WTC11 (cell line): ENCODE measurements around the gene GLB1L3. TPM values are rescaled to one million over a fixed set of nuclear protein-coding genes. Genes with fewer than 3 reads are reported as not detected.

Experiments used
- ATAC-seq: fragments of 200-7000 bp; cut with Tn5 transposase; 2 replicates; pipeline ENCODE4 v1.10.0; 2021; ENCODE audit warnings: mild to moderate bottlenecking, moderate library complexity
- CTCF ChIA-PET: fragments of 300-600 bp; sonication (Branson Sonifier 250); formaldehyde crosslinking; loops from one replicate; lab custom pipeline; 2021; ENCODE audit warnings: antibody characterized with exemption; lab: Charles Lee
- POLR2A ChIA-PET: fragments of 350-600 bp; sonication (Branson Sonifier 250); formaldehyde crosslinking; loops from one replicate; lab custom pipeline; 2021; ENCODE audit warnings: antibody characterized with exemption; lab: Charles Lee
- DNase-seq: peaks from one replicate; pipeline ENCODE4 v3.0.0; 2021; ENCODE audit warnings: low spot score
- H3K27ac Mint-ChIP-seq: 2 replicates; pipeline ENCODE4 v1.8.0; 2021; ENCODE audit warnings: mixed read lengths
- H3K27me3 Mint-ChIP-seq: 2 replicates; pipeline ENCODE4 v1.8.0; 2021; ENCODE audit warnings: low read depth, mild to moderate bottlenecking, moderate library complexity, mixed read lengths
- H3K36me3 Mint-ChIP-seq: 2 replicates; pipeline ENCODE4 v1.8.0; 2021; ENCODE audit warnings: mixed read lengths
- H3K4me1 Mint-ChIP-seq: 2 replicates; pipeline ENCODE4 v1.8.0; 2022; ENCODE audit warnings: mixed read lengths
- H3K4me3 Mint-ChIP-seq: 2 replicates; pipeline ENCODE4 v1.8.0; 2021; ENCODE audit warnings: mild to moderate bottlenecking, moderate library complexity, mixed read lengths
- H3K9me3 Mint-ChIP-seq: 2 replicates; pipeline ENCODE4 v1.8.0; 2021; ENCODE audit warnings: mixed read lengths
- E2F5 ChIP-seq: sonication (generic); formaldehyde crosslinking; IDR thresholded peaks from 2 replicates; pipeline ENCODE4 v1.8.1; 2022; ENCODE audit warnings: mild to moderate bottlenecking, moderate library complexity, missing genetic modification reagents
- FOXK1 ChIP-seq: sonication (generic); formaldehyde crosslinking; IDR thresholded peaks from 2 replicates; pipeline ENCODE4 v1.8.0; 2022; ENCODE audit warnings: mild to moderate bottlenecking, moderate library complexity, missing genetic modification reagents
- FOXP4 ChIP-seq: sonication (generic); formaldehyde crosslinking; IDR thresholded peaks from 2 replicates; pipeline ENCODE4 v1.8.0; 2022; ENCODE audit warnings: mild to moderate bottlenecking, missing genetic modification reagents
- GABPB1 ChIP-seq: sonication (generic); formaldehyde crosslinking; IDR thresholded peaks from 2 replicates; pipeline ENCODE4 v1.8.1; 2023; ENCODE audit warnings: mild to moderate bottlenecking, missing genetic modification reagents
- GRHL2 ChIP-seq: fragments of 250-450 bp; sonication (Bioruptor Pico); IDR thresholded peaks from 2 replicates; pipeline ENCODE4 v1.8.0; 2022; ENCODE audit warnings: mild to moderate bottlenecking, moderate library complexity; ENCODE audit not compliant: insufficient replicate concordance, severe bottlenecking
- HMGA2 ChIP-seq: fragments of 250-450 bp; sonication (Bioruptor Pico); IDR thresholded peaks from 2 replicates; pipeline ENCODE4 v1.4.0; 2021; ENCODE audit warnings: mild to moderate bottlenecking, moderate library complexity
- JAZF1 ChIP-seq: fragments of 250-450 bp; sonication (Bioruptor Pico); IDR thresholded peaks from 2 replicates; pipeline ENCODE4 v1.9.0; 2021; ENCODE audit warnings: moderate library complexity, mild to moderate bottlenecking, inconsistent platforms
- PRDM15 ChIP-seq: sonication (generic); formaldehyde crosslinking; IDR thresholded peaks from 2 replicates; pipeline ENCODE4 v1.8.0; 2022; ENCODE audit warnings: missing genetic modification reagents
- SMAD4 ChIP-seq: sonication (generic); formaldehyde crosslinking; IDR thresholded peaks from 2 replicates; pipeline ENCODE4 v1.8.0; 2022; ENCODE audit warnings: mild to moderate bottlenecking, missing genetic modification reagents
- USF1 ChIP-seq: sonication (generic); formaldehyde crosslinking; IDR thresholded peaks from 2 replicates; pipeline ENCODE4 v1.8.0; 2022; ENCODE audit warnings: mild to moderate bottlenecking, missing genetic modification reagents
- ZMAT4 ChIP-seq: fragments of 250-450 bp; sonication (Bioruptor Pico); IDR thresholded peaks from 2 replicates; pipeline ENCODE4 v1.9.0; 2021; ENCODE audit warnings: mild to moderate bottlenecking
- ZNF423 ChIP-seq: fragments of 250-450 bp; sonication (Bioruptor Pico); IDR thresholded peaks from 2 replicates; pipeline ENCODE4 v2.1.2; 2022; ENCODE audit warnings: mild to moderate bottlenecking, moderate library complexity
- ZNF671 ChIP-seq: fragments of 250-450 bp; sonication (Bioruptor Pico); IDR thresholded peaks from 2 replicates; pipeline ENCODE4 v1.8.0; 2021; ENCODE audit warnings: mild to moderate bottlenecking
- total RNA-seq: library from RNA; stranded (reverse); gene quantifications from 3 replicates; pipeline ENCODE4 v1.2.3, GENCODE V29; 2021
- TF ChIP-seq, protein P1 (sequence below): sonication (generic); formaldehyde crosslinking; IDR thresholded peaks from 2 replicates; pipeline ENCODE4 v1.8.1; 2023; ENCODE audit warnings: mild to moderate bottlenecking, moderate library complexity, missing genetic modification reagents
- TF ChIP-seq, protein P2 (sequence below): sonication (generic); formaldehyde crosslinking; IDR thresholded peaks from 2 replicates; pipeline ENCODE4 v1.8.1; 2023; ENCODE audit warnings: mild to moderate bottlenecking, missing genetic modification reagents
- TF ChIP-seq, protein P3 (sequence below): sonication (generic); formaldehyde crosslinking; IDR thresholded peaks from 2 replicates; pipeline ENCODE4 v1.8.1; 2022; ENCODE audit warnings: missing genetic modification reagents, borderline replicate concordance

GLB1L3 gene
- total RNA-seq, 1 experiment from 2014 or later, result 50.2 TPM

DNA sequence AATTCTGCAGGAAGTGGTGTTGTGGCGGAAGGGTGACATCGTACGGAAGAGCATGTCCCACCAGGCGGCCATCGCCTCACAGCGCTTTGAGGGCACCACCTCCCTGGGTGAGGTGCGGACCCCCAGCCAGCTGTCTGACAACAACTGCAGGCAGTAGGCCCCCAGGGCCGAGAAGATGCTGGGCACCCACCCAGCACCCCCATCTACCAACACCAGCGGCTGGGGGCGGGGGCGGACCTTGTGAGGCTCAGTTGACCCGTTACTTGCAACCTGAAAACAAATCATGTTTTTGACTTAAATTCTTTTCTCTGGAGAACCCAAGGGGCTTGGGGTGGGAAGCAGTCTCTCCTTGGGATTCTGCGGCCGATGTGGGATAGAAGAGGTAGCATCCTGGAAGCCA, 30.7 kb upstream of the GLB1L3 start (continued):
- TF ChIP-seq, protein P1, sequence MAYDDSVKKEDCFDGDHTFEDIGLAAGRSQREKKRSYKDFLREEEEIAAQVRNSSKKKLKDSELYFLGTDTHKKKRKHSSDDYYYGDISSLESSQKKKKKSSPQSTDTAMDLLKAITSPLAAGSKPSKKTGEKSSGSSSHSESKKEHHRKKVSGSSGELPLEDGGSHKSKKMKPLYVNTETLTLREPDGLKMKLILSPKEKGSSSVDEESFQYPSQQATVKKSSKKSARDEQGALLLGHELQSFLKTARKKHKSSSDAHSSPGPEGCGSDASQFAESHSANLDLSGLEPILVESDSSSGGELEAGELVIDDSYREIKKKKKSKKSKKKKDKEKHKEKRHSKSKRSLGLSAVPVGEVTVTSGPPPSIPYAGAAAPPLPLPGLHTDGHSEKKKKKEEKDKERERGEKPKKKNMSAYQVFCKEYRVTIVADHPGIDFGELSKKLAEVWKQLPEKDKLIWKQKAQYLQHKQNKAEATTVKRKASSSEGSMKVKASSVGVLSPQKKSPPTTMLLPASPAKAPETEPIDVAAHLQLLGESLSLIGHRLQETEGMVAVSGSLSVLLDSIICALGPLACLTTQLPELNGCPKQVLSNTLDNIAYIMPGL (CRISPR knock-in tag), result no peak
- TF ChIP-seq JAZF1 (CRISPR knock-in tag), result no peak

DNA sequence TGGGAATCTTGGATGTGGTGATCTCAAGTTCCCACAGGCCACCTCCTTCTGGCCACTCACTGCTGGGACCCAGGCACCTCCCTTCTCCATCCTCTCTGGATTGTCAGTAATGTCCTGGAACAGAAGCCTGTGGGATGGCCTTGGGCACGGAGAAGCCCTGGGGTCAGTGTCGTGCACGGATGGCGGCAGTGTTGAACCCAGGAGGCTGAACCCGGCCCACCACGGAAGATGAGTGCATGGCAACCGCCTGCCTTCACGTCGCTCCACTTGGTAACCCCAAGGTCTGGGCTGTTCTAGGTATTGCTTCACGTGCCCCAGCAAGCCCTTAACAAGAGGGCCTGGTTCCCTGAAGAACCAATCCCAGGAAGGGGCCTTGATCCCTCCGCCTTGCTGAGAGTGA, 30.1 kb upstream of the GLB1L3 start:
- DNase-seq (no peak), ATAC-seq (no peak)
- H3K27ac Mint-ChIP-seq, result no peak overlapping the region
- ChIA-PET POLR2A (no interaction called here), CTCF (interaction anchor here (2.5 kb wide), 1 partner anchor 22 kb away, joined by 13 read pairs; the partner anchor contains the start of genes NCAPD3 and VPS26B)
- H3K27me3 Mint-ChIP-seq, result no peaks in the 10 kb centered on the region
- no peak overlapping the region for H3K4me3 Mint-ChIP-seq
- no peaks in the 10 kb centered on the region for H3K9me3 Mint-ChIP-seq
- peaks cover 8% of the 10 kb centered on the region for H3K4me1 Mint-ChIP-seq
- H3K36me3 Mint-ChIP-seq, result peaks cover 49% of the 10 kb centered on the region
- TF ChIP-seq, protein P2, sequence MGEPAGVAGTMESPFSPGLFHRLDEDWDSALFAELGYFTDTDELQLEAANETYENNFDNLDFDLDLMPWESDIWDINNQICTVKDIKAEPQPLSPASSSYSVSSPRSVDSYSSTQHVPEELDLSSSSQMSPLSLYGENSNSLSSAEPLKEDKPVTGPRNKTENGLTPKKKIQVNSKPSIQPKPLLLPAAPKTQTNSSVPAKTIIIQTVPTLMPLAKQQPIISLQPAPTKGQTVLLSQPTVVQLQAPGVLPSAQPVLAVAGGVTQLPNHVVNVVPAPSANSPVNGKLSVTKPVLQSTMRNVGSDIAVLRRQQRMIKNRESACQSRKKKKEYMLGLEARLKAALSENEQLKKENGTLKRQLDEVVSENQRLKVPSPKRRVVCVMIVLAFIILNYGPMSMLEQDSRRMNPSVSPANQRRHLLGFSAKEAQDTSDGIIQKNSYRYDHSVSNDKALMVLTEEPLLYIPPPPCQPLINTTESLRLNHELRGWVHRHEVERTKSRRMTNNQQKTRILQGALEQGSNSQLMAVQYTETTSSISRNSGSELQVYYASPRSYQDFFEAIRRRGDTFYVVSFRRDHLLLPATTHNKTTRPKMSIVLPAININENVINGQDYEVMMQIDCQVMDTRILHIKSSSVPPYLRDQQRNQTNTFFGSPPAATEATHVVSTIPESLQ (CRISPR knock-in tag), result no peak
- no peak for TF ChIP-seq E2F5
- TF ChIP-seq FOXP4 (CRISPR knock-in tag), result no peak
- no peak for TF ChIP-seq GABPB1 (CRISPR knock-in tag)
- no peak for TF ChIP-seq FOXK1 (CRISPR knock-in tag)
- TF ChIP-seq USF1 (CRISPR knock-in tag), result no peak

DNA sequence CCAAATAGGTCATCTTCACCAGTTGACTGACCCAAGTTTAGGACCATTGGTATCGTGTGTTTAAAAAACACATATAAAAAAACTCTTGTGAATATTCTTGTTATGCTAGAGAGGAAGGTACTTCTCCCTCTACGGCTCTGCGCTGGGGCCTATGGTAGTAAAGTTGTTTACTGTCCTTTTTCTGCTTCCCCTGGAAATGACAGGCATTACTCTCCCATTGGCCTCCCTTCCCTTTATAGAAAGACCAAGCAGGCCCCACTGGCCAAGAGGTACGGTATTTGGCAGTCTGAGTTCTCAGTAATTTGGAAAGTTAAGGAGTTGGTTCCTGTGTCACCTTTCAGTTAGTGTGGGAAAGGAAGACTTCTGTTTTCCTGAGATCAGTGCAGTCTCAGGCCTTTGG, 29.5 kb upstream of the GLB1L3 start:
- POLR2A ChIA-PET, result no interaction called here
- H3K27ac Mint-ChIP-seq, result peak overlapping the region; percentile 19; the same call in 1 of the 2 replicates
- no peak overlapping the region for H3K4me3 Mint-ChIP-seq
- no peaks in the 10 kb centered on the region for H3K9me3 Mint-ChIP-seq
- TF ChIP-seq PRDM15 (CRISPR knock-in tag), result no peak
- TF ChIP-seq, protein P3, sequence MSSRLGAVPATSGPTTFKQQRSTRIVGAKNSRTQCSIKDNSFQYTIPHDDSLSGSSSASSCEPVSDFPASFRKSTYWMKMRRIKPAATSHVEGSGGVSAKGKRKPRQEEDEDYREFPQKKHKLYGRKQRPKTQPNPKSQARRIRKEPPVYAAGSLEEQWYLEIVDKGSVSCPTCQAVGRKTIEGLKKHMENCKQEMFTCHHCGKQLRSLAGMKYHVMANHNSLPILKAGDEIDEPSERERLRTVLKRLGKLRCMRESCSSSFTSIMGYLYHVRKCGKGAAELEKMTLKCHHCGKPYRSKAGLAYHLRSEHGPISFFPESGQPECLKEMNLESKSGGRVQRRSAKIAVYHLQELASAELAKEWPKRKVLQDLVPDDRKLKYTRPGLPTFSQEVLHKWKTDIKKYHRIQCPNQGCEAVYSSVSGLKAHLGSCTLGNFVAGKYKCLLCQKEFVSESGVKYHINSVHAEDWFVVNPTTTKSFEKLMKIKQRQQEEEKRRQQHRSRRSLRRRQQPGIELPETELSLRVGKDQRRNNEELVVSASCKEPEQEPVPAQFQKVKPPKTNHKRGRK, result no peak
- no peak for TF ChIP-seq ZNF671 (CRISPR knock-in tag)
- no peak for TF ChIP-seq SMAD4 (CRISPR knock-in tag)
- no peak for TF ChIP-seq HMGA2 (CRISPR knock-in tag)
- TF ChIP-seq FOXP4 (CRISPR knock-in tag), result no peak
- no peak for TF ChIP-seq ZMAT4
- no peak for TF ChIP-seq GRHL2 (CRISPR knock-in tag)
- no peak for TF ChIP-seq GABPB1 (CRISPR knock-in tag)
- TF ChIP-seq FOXK1 (CRISPR knock-in tag), result no peak
- TF ChIP-seq ZNF423 (CRISPR knock-in tag), result no peak
- ATAC-seq (no peak), DNase-seq (no peak)
- CTCF ChIA-PET, result no interaction called here
- H3K36me3 Mint-ChIP-seq, result peaks cover 52% of the 10 kb centered on the region
- H3K27me3 Mint-ChIP-seq, result no peaks in the 10 kb centered on the region
- H3K4me1 Mint-ChIP-seq, result peaks cover 11% of the 10 kb centered on the region
